ENCODE measurements around the gene CPXM2.
"Not testable (repeated sequence)": the region's sequence is repeated elsewhere in the genome, so short reads cannot be mapped to it uniquely, and the experiment has no call there.

Gene CPXM2

DNA sequence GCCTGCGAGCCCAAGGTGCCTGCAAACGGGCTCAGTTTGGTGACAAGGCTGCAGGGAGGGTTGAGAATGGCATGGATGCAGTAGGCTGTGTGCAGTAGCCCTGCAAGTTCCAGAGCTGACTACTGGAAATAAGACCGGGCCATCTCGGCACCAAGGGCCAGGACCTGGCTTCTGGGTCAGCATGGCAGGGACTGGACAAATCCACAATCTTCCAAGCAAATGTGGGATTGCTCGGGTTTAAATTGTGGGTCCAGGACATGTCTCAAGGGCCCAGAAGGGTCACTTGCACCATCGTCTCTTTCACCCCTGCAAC lies 147.4 kb downstream of the CPXM2 start:
- no peak for DNase-seq (ENCODE audit: low read depth, low spot score)

DNA sequence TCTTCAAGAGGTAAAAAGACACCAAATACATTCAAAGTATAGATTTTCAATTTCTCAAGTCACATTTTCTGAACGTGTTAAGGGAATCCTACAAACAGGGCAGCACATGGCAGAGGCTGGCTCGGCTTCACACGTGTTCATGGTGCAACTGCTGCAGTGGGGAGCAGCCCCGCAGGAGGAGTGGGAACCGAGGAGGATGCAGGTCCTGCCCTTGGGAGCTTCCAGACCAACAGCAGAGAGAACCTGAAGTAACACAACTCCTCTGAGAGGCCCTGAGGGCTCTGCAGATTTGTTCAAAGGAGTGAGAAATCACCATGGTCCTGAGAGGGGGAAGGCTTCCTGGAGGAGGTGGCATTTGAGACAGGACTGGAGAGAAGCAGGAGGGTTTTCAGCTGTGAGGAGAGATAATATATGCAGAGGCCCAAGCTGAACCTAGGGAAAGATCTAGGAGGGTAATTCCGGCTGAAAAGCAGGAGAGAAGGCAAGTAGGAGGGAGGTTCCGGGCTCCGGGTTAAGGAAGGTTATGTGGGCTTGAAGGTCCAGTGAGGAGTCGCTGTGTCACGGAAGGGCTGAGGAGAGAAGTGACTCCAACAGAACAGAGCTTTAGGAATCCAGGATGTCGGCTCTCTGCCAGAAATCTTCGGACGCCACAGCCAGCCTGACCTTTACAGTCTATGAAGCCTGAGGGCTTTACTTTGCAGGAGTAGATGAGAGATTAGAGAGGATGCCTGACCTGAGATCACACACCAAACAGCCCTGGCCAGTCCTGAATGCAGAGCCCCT lies 148.0 kb downstream of the CPXM2 start:
- DNase-seq (ENCODE audit: low read depth, low spot score): no peak

DNA sequence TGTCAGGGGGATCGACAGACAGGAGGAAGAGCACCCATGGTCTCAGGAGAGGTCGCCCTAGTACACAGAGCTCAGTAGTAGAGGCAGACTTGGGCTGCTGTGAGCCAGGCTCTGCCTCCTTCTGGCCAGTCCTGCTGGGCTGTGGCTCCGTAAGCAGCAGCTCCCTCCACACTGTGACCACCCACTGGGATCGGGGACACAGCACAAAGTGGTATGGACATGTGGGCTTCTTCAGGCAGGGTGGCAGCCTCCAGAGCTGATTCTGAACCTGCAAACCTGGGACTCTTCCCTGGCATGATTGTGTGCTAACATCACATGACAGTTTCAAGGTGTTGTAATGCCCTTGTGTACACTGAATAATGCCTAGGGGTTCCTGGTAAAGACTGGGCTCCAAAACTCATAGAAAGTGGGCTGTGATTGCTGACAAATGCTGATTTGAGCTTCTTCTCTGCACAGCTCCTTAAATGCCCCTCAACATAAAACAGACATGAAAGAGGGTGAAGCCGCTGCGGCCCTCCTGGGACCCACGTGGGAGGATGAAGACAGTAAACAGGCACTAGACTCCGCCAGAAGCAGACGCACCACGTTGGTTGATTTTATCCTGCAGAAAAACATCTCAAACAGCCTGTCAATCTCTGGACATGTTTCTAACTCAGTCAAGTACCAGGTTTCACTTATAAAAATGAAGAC lies 148.7 kb downstream of the CPXM2 start:
- no peak for DNase-seq (ENCODE audit: low read depth, low spot score)

DNA sequence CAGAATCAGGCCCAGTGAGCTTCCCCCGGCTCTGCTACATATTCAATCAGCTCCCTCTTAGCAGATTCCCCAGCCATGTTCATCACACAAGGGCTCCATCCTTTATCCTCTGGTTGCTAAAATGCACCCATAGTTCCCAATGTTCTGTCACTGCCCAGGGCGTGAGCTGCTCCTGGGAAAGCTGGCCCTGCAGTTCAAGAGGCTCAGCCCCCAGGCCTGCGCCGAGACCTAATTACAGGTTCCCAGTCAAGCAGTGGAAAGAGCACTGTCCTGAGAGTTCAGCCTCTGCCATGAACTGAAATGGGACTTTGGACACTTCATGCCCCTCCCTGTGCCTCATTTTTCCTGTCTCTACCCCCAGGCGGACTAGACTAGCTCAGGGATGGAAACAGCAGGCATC lies 149.9 kb downstream of the CPXM2 start:
- no peak for DNase-seq (ENCODE audit: low read depth, low spot score)

DNA sequence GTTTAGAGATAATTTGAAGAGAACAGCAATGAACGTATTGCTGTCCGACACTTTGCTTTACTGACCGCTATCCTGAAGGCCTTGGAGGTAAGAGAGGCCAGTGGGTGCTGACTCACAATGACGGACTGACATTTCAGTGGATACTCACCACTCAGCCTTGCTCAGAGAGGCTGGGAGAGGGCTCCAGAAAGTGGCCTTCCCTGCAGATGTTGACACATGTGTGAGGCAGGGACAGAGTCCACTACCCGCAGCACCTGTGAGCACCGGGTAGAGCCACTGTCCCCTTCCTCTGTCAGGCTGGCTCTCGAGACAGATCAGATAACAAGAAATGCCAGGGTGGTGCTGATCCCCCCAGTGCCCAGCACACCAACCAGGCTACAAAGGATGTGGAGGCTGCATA lies 150.5 kb downstream of the CPXM2 start:
- DNase-seq (ENCODE audit: low read depth, low spot score): no peak

DNA sequence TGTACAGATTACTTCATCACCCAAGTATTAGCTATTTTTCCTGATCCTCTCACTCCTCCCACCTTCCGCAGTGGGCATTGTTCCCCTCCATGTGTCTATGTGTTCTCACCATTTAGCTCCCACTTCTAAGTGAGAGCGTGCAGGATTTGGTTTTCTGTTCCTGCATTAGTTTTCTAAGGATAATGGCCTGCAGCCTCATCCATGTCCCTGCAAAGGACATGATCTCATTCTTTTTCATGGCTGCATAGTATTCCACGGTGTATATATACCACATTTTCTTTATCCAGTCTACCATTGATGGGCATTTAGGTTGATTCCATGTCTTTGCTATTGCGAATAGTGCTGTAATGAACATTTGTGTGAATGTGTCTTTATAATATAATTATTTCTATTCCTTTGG lies 154.7 kb downstream of the CPXM2 start:
- DNase-seq (ENCODE audit: low read depth, low spot score): not testable (repeated sequence)

DNA sequence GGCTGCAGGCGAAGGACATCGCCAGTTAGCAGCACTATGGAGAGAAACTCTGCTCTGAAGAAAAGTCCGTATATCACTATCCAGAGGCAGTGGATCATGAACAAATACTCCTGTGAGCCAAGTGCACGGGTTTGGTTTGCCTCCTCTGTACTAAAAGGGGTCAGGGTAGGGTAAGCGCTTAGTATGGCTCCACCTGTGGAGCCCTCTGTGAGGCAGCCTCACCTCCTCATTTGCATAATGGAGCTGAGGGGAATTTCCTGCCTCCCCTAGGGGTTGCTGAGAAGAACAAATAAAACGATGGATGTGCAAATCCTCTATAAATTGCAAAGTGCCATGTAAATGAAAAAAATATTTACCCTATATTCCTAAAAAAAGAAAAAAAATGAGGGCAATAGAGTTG lies 162.1 kb downstream of the CPXM2 start:
- DNase-seq (ENCODE audit: low read depth, low spot score): no peak

DNA sequence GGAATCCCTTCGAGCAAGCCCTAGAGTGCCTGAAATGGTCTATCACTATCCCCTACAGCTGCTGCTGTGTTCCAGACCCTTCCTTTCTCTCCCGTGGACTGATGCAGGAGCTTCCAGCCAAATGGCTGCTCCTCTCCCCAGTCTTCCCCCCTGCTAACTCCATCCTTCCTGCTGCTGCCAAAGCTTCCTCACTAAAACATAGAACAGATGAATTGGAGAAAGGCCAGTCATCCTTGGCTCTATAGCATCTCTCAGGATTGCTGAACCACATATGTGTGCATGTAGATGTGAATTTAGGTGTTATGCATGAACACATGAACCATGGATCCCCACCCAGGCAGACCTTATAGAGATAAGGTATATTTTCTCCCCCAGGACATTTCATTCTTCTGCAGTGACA lies 164.8 kb downstream of the CPXM2 start:
- DNase-seq (ENCODE audit: low read depth, low spot score): no peak

DNA sequence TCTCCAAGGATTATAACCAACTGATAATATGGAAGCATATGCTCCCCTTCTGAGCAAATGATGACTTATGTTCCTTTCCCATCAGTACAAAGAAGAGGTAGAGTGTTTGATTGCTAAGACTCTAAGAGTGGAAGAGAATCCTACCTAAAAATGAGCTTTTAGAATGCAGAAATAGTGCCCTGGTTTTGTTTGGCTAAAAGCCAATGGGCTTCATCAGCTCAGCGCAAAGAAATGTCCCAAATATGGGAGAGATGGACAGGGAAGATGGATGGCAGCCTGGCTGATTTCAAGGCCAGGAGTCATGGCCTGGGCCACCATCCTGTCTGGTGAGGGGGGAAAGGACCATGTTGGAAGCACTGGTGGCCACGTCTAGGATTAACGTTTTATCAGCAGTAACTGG lies 165.2 kb downstream of the CPXM2 start:
- DNase-seq (ENCODE audit: low read depth, low spot score): no peak

DNA sequence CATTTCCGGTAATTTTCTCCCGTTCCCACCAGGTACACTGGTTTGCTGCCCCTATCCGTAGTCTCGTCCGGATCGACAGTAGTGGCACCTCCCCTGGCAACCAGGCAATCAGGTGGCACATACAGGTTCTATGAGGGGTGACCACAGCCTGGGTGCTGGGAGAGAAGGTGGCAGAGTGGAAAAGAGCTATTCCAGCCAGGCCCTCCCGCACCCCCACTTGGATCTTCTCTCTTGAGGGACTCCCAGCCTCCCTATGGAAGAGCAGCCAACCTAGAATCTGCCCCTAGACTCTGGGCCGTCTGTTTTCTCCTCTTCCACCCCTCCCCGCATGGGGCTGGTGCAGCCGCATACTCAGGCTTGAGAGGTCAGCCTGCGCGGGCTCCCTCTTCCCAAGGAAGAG lies 166.9 kb downstream of the CPXM2 start:
- no peak for DNase-seq (ENCODE audit: low read depth, low spot score)

DNA sequence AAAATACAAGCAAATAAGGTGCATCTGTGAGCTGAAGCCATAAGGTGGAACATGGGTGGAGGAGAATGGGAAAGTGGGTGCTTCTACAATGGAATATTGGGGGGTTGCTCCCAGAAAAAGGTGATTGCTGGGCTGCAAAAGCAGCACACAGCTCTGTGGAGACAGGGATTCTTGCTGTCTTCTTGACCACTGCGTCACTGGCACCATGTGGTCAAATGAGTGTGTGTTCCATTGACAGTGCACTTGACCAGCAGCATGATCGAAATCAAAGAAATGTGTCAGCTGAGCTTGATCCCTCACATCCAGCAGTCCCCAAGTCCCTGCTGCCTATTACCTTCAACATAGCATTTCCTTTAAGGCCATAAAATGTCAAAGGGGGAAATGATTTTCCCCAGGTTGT lies 169.3 kb downstream of the CPXM2 start:
- no peak for DNase-seq (ENCODE audit: low read depth, low spot score)

DNA sequence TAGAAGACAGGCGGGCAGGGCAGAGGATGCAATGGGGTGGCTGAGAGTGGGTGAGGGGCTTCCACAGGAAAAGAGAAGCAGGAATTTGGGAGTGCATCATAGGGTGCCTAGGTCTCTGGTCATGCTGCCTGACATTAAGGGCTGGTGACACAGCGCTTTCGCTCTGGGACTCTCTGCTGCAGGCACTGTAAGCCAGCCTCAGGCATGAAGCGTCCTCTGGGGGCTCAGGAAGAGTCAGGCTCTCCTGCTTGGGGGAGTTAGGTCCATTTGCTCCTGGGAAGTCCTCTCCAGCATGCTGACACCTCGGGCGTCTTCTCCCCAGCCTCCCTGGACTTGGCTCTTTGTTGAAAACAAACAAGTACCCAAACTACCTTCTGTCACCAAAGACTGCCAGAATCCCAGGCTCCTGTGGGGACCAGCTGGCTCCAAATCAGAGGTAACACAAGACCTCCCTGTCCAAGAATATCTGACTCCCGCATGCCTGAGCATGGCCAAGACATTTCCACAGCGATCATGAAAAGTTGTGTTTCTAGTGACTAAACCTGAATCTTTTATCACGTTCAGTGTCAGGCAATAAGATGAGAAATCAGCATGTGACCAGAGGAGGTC lies 170.1 kb downstream of the CPXM2 start:
- no peak for DNase-seq (ENCODE audit: low read depth, low spot score)

DNA sequence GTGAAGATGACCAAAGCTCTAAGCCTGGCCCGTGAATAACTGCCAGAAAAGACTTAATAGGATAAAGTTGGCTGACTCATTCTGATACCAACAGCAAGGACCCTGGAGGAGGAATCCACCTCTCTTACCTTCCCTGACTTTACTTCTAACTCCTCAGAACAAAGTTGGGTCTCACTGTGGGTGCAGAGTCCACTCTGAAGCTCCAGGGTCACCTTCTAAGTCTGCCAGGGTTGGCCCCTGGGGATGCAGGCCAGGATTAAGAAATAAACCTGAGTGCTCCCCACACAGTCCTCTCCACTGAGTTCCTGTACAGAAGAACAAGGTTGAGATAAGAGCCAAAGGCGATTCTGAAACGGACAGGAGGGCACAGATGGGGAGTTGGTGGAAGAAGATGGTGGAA lies 171.1 kb downstream of the CPXM2 start:
- no peak for DNase-seq (ENCODE audit: low read depth, low spot score)

DNA sequence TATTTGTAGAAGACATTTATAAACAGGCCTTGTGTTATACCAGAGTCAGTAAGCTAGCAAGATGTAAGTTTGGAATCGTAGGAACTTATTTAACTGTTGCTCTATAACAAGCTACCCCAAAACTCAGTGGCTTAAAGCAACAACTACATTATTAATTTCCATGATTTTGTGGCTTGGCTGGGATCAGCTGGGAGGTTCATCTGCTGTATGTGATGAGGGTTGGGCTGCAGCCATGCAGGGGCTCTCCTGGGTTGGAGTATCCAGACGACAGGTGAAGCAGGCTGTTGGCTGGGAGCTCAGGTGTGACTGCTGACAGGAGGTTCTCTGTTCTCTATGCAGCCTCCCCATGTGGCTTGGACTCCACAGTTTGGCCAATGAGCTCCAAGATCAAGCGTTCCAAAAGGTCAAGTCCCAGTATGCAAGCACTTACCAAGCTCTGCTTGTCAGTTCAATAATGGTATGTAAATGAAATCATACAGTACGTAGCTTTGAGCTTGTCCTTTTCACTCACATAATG lies 173.0 kb downstream of the CPXM2 start:
- DNase-seq (ENCODE audit: low read depth, low spot score): no peak

DNA sequence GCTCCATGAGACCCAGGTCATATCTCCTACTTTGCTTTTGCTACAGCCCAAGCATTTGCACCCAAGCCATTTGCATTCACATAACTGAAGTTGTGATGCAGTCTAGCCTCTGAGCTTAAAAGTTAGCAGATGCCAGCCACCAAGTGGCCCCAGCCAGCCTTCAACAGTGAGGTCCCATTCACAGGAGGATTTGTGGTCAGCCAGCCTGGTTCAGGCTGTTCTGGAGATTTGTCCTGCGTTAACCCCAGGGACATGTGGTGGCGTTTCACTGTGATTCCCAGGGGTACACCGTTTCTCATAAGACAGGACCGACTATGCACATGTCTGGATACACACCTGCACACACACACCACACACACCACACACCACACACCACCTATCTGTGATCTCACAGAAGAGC lies 174.3 kb downstream of the CPXM2 start:
- DNase-seq (ENCODE audit: low read depth, low spot score): no peak

DNA sequence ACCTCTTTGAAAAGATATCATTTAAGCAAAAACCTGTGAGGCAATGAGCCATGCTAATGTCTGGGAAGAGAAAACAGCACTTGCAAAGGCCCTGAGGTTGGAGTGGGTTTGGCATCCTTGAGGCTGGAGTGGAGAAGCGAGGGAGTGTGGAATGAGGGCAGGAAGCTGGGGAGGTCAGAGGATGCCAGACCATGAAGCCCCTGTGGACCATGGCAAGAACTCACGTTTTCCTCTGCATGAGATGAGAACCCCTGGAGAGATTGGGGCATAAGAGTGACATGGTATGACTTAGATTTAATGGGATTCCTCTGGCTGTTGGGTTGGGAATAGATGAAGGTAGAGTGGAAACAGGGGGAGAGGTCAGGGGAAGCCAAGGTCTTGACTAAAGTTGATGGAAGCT lies 176.1 kb downstream of the CPXM2 start:
- no peak for DNase-seq (ENCODE audit: low read depth, low spot score)

DNA sequence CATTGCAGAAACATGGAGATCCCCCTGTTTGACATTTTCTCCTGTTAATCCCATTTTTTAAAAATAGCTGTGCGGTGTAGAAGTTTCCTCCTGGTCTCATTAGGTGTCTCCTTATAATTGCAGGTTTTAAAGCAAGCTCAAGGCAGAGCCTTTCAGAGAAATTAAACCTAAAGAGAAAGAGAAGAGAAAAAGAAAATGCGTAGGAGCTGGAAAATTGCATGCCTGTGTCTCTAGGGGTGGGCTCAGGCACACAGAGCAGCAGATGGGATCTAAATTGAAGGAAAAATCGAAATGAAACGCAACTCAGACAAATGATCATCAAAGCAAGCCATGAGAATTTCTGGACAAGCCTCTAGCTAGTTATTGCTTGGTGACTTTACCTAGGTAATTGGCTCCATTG lies 185.4 kb downstream of the CPXM2 start:
- no peak for DNase-seq (ENCODE audit: low read depth, low spot score)

DNA sequence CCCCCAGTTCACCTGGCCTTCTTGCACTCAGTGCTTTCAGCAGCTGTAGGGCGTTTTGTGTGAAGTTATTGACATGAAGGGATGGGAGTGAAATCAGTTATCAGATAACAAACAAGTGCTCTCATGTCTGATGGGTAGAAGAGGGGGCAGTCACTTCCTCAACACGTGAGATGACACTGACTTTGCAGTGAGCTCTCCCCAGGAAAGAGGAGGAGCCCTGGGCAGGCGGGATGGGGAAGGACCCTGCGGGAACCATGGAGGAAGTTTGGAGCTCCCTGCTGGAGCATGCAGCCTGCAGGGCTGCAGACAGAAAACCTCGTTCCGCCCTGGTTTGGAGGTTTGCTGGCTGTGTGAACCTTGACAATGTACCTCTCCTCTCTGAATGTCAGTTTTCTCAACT lies 186.8 kb downstream of the CPXM2 start:
- no peak for DNase-seq (ENCODE audit: low read depth, low spot score)

DNA sequence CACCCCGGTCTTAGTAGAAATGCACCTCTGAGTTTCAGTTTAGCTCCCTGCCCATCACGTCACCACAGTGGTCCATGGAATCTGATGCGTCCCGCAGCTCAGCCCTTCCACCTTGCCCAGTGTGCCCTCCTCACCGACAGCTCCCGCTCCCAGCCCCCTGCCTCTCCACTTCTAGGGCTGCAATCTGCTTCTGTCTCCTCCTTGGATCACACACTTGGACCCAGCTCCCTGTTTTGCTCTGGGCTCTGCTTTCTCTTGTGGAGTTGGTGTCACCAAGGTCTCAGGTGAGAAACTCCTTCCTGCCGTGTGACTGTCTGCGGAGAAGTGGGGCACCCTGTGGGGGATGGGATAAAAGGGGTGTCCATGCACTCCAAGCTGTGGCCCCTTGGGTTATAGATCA lies 187.5 kb downstream of the CPXM2 start:
- no peak for DNase-seq (ENCODE audit: low read depth, low spot score)

DNA sequence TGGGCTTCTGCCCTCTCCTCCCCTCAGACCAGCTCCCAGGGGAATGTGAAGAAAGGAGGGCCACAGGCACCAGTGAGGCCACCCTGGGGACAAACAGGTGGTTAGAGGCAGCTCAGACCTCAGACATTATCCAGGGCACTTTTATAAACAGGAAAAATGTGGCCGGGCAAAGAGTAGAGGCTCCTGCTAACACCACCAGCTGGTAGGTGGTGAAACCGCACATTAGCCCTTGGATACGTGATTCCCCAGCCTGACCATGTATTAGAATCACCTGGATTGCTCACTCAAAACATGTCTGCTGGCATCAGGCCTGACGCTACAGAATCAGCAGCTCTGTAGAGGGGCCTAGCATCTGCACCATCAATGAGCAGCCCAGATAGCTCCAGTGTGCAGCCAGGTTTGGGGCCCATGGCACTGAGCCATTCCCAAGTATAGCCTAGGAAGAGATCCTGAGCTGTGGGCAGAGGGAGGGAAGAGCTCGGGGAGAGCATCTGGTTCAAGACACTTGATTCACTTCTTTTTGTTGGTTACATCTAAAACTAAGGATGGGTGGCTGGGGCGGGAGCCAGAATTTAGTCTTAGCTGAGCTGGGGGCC lies 188.3 kb downstream of the CPXM2 start:
- no peak for DNase-seq (ENCODE audit: low read depth, low spot score)

All from smooth muscle cell of the brain vasculature (primary cell).